ENCODE measurements around the gene DNAJB8. TPM values are rescaled to one million over a fixed set of nuclear protein-coding genes. Genes with fewer than 3 reads are reported as not detected.

Gene DNAJB8
- total and polyA plus RNA-seq, 9 of the 15 experiments (the other 6 are each of a cell fraction or from before 2014, with no cell fraction given): not detected

DNA sequence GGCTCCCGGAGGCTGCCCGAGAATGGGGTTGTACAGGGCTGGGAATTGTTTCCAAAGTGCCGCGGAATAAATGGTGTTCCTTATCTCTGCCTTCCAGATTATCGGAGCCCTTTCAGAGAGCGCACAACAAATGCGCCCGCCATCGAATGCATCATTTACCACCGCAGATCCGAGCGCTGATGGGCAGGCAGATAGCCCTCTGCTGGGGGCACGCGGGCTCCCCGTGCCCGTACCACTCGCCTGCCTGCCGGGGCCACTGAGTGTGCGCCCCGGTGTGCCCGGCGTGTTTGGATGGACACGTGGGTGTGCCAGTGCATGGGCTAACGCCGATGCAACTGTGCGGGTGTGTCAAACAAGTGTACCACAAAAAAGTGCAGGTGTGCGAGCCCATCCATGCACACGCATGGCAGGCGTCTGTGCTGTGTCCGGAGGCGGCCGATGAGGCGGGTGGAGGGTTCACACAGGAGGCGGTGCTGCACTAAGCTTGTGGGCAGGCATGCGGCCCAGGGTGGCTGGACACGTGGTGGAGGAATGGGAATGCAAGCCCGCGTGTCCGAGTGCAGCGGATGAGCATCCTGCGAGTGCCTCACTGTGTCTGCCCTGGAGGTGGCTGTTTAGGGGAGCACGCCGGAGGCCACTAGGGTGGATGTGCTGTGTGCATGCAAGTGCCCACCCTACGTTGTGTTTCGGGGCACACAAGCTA is 30.1 kb upstream of the DNAJB8 start (continued):
- TF ChIP-seq CBX1 (IDR thresholded peaks at IDR 0.05; ENCODE audit: low read depth) (no peak; the same call in 1 of the 2 replicates), ETS2 (tag; IDR thresholded peaks at IDR 0.05; ENCODE audit: borderline replicate concordance, poor library complexity, severe bottlenecking) (no peak), BCLAF1 (IDR thresholded peaks at IDR 0.05; ENCODE audit: borderline replicate concordance in 1 of 2, control insufficient read depth in 1 of 2, low read depth in 2 of 2, low read length in 1 of 2) (no peak), GATAD2B (IDR thresholded peaks at IDR 0.05; ENCODE audit: borderline replicate concordance) (0 out of 2 replicates have a peak, but pooled peaks have one; percentile 39), CEBPG (CRISPR knock-in tag; IDR thresholded peaks at IDR 0.05) (peak; percentile 37; the same call in 1 of the 2 replicates), CEBPG (tag; conservative IDR thresholded peaks at IDR 0.05 in 1 of 2, IDR thresholded peaks at IDR 0.05 in 1 of 2) (no peak), CSDE1 (IDR thresholded peaks at IDR 0.05) (no peak), BACH1 (tag; IDR thresholded peaks at IDR 0.05) (no peak), TOE1 (IDR thresholded peaks at IDR 0.05; ENCODE audit: borderline replicate concordance) (no peak), TOE1 (CRISPR knock-in tag; IDR thresholded peaks at IDR 0.05; ENCODE audit: borderline replicate concordance, low read depth) (no peak), CEBPB (tag; IDR thresholded peaks at IDR 0.05) (no peak), ASH1L (IDR thresholded peaks at IDR 0.05; ENCODE audit: borderline replicate concordance, low read depth, partially characterized antibody) (no peak), ZNF143 (CRISPR knock-in tag; IDR thresholded peaks at IDR 0.05) (no peak), ZNF232 (CRISPR knock-in tag; IDR thresholded peaks at IDR 0.05) (0 out of 2 replicates have a peak, but pooled peaks have one; percentile 64), PTBP1 (IDR thresholded peaks at IDR 0.05; ENCODE audit: low read depth, low read length) (no peak), NR3C1 (CRISPR knock-in tag; IDR thresholded peaks at IDR 0.05) (0 out of 2 replicates have a peak, but pooled peaks have one; percentile 46), ZNF263 (CRISPR knock-in tag; IDR thresholded peaks at IDR 0.05; ENCODE audit: borderline replicate concordance) (no peak), ZNF766 (CRISPR knock-in tag; conservative IDR thresholded peaks at IDR 0.05) (no peak), NEUROD1 (IDR thresholded peaks at IDR 0.05; ENCODE audit: borderline replicate concordance, low read depth, low read length, partially characterized antibody) (no peak), KDM1A (IDR thresholded peaks at IDR 0.05) (no peak; a peak in 1 of 4 replicates), ZNF347 (CRISPR knock-in tag; IDR thresholded peaks at IDR 0.05; ENCODE audit: low read depth) (no peak), SREBF1 (IDR thresholded peaks at IDR 0.05; ENCODE audit: borderline replicate concordance, low read depth, low read length) (no peak)
- TF ChIP-seq, protein P1, sequence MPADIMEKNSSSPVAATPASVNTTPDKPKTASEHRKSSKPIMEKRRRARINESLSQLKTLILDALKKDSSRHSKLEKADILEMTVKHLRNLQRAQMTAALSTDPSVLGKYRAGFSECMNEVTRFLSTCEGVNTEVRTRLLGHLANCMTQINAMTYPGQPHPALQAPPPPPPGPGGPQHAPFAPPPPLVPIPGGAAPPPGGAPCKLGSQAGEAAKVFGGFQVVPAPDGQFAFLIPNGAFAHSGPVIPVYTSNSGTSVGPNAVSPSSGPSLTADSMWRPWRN (IDR thresholded peaks at IDR 0.05; ENCODE audit: low read depth): peak; percentile 29; the same call in 1 of the 2 replicates
- TF ChIP-seq, protein P2, sequence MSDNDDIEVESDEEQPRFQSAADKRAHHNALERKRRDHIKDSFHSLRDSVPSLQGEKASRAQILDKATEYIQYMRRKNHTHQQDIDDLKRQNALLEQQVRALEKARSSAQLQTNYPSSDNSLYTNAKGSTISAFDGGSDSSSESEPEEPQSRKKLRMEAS (CRISPR knock-in tag; IDR thresholded peaks at IDR 0.05): peak; percentile 99

Measured in K562 (cell line).